Measurements from ENCODE around the gene HSBP1L1. TPM values are rescaled to one million over a fixed set of nuclear protein-coding genes. Genes with fewer than 3 reads are reported as not detected.

HSBP1L1 gene
- total and polyA plus RNA-seq, 2 donors (not counting 3 experiments of a cell fraction or from before 2014, with no cell fraction given), result 5.2 to 7.1 TPM

GRCh38 chr18:79952456-79952995 is 11.9 kb upstream of the HSBP1L1 start:
- H3K9me1 ChIP-seq (replicated peaks; ENCODE audit: control insufficient read depth, extremely low read depth, insufficient read depth, low read length), result no peaks in the 10 kb centered on the region
- no peaks in the 10 kb centered on the region for H3K27me3 ChIP-seq (ENCODE audit: control insufficient read depth in 2 of 2, insufficient read depth in 2 of 2, low read length in 2 of 2)
- POLR2A ChIA-PET, result interaction anchor here (0.6 kb wide), 1 partner anchor 9 kb away, joined by 4 read pairs; no protein-coding TSS in a partner anchor
- peak overlapping the region in 2 of 3 experiments; percentile 21 to 96 for H3K4me3 ChIP-seq (replicated peaks in 1 of 3; ENCODE audit: insufficient read depth in 1 of 3, low read depth in 1 of 3, low read length in 3 of 3)
- H2AFZ ChIP-seq (ENCODE audit: low read depth, low read length), result peak overlapping the region; percentile 93
- H3K36me3 ChIP-seq (ENCODE audit: control insufficient read depth in 2 of 2, extremely low read depth in 1 of 2, insufficient read depth in 2 of 2, low read length in 2 of 2), result no peaks in the 10 kb centered on the region
- dilution Hi-C loops (cut with MboI; ENCODE audit: extremely low pct_ligation_motif_present, low sequenced_read_pairs) (no loop called here), intact Hi-C loops (cut with micrococcal nuclease) (loop anchor here (5.0 to 10.0 kb wide), 2 partner anchors 158 to 275 kb away; partner anchors contain the start of genes CTDP1 and KCNG2)
- CTCF ChIA-PET, result interaction anchor here (1.0 to 1.8 kb wide), 2 partner anchors 9 to 82 kb away, joined by 4 to 6 read pairs; partner anchors contain the start of gene RBFA
- no TSS peak for BruUV-seq (replicated peaks)
- H3K9ac ChIP-seq (replicated peaks; ENCODE audit: extremely low read depth, insufficient read depth, low read length), result peak overlapping the region; percentile 54
- H4K20me1 ChIP-seq (replicated peaks; ENCODE audit: control insufficient read depth, extremely low read depth, insufficient read depth, low read length), result no peaks in the 10 kb centered on the region
- H3K9me3 ChIP-seq (replicated peaks; ENCODE audit: control insufficient read depth, insufficient read depth, low read length), result no peaks in the 10 kb centered on the region
- peaks cover 5% of the 10 kb centered on the region for H3K4me1 ChIP-seq (ENCODE audit: control insufficient read depth, extremely low read depth, insufficient read depth, low read length)
- no peak overlapping the region for H3K27ac ChIP-seq (ENCODE audit: insufficient read depth, low read depth, low read length)
- DNase-seq (ENCODE audit: low read depth, low spot score) (no peak), FAIRE-seq (no peak)
- TF ChIP-seq MYC (IDR thresholded peaks at IDR 0.05; ENCODE audit: low read depth, low read length) (no peak), POLR2AphosphoS5 (IDR thresholded peaks at IDR 0.05; ENCODE audit: insufficient read depth, low read depth, low read length) (no peak), EZH2 (IDR thresholded peaks at IDR 0.05; ENCODE audit: borderline replicate concordance, low read depth, low read length, severe bottlenecking) (no peak)
- peak overlapping the region; percentile 76 for H3K4me2 ChIP-seq (ENCODE audit: insufficient read depth, low read length)
- H3K79me2 ChIP-seq (ENCODE audit: control insufficient read depth, insufficient read depth, low read length), result peaks cover 13% of the 10 kb centered on the region

GRCh38 chr18:79952996-79953559 is 11.4 kb upstream of the HSBP1L1 start:
- dilution Hi-C loops (cut with MboI; ENCODE audit: extremely low pct_ligation_motif_present, low sequenced_read_pairs) (no loop called here), intact Hi-C loops (cut with micrococcal nuclease) (loop anchor here (5.0 to 10.0 kb wide), 2 partner anchors 158 to 276 kb away; partner anchors contain the start of genes CTDP1 and KCNG2)
- no peak for TF ChIP-seq MAX (IDR thresholded peaks at IDR 0.05; ENCODE audit: insufficient read depth, insufficient read length)
- no peak for TF ChIP-seq EZH2 (IDR thresholded peaks at IDR 0.05; ENCODE audit: borderline replicate concordance, low read depth, low read length, severe bottlenecking)
- no peak for TF ChIP-seq GATA2 (IDR thresholded peaks at IDR 0.05; ENCODE audit: insufficient read depth, insufficient read length, low read depth, low read length)
- no peak for TF ChIP-seq CTCF (IDR thresholded peaks at IDR 0.05; ENCODE audit: extremely low read depth in 1 of 2, insufficient read depth in 1 of 2, low read depth in 1 of 2, low read length in 2 of 2)
- no peak for TF ChIP-seq POLR2A (IDR thresholded peaks at IDR 0.05; ENCODE audit: low read depth, low read length)
- TF ChIP-seq JUN (IDR thresholded peaks at IDR 0.05; ENCODE audit: borderline replicate concordance, insufficient read depth, insufficient read length, low read depth), result no peak
- TF ChIP-seq MYC (IDR thresholded peaks at IDR 0.05; ENCODE audit: low read depth, low read length), result no peak
- TF ChIP-seq FOS (IDR thresholded peaks at IDR 0.05; ENCODE audit: borderline replicate concordance, insufficient read depth, low read length), result no peak
- no peak for TF ChIP-seq POLR2AphosphoS5 (IDR thresholded peaks at IDR 0.05; ENCODE audit: insufficient read depth, low read depth, low read length)
- ChIA-PET POLR2A (no interaction called here), CTCF (interaction anchor here (1.0 kb wide), 1 partner anchor 81 kb away, joined by 4 read pairs; the partner anchor contains the start of gene RBFA)
- peaks cover 10% of the 10 kb centered on the region for H3K79me2 ChIP-seq (ENCODE audit: control insufficient read depth, insufficient read depth, low read length)
- H3K9me3 ChIP-seq (replicated peaks; ENCODE audit: control insufficient read depth, insufficient read depth, low read length), result no peaks in the 10 kb centered on the region
- no TSS peak for BruUV-seq (replicated peaks)
- no peak overlapping the region for H3K4me3 ChIP-seq (replicated peaks in 1 of 3; ENCODE audit: insufficient read depth in 1 of 3, low read depth in 1 of 3, low read length in 3 of 3)
- no peak for FAIRE-seq
- H2AFZ ChIP-seq (ENCODE audit: low read depth, low read length), result no peak overlapping the region
- H3K9me1 ChIP-seq (replicated peaks; ENCODE audit: control insufficient read depth, extremely low read depth, insufficient read depth, low read length), result no peaks in the 10 kb centered on the region
- no peak overlapping the region for H3K27ac ChIP-seq (ENCODE audit: insufficient read depth, low read depth, low read length)
- H3K4me2 ChIP-seq (ENCODE audit: insufficient read depth, low read length), result no peak overlapping the region
- no peak for DNase-seq (ENCODE audit: low read depth, low spot score)
- no peak overlapping the region for H3K9ac ChIP-seq (replicated peaks; ENCODE audit: extremely low read depth, insufficient read depth, low read length)
- no peaks in the 10 kb centered on the region for H4K20me1 ChIP-seq (replicated peaks; ENCODE audit: control insufficient read depth, extremely low read depth, insufficient read depth, low read length)
- no peaks in the 10 kb centered on the region for H3K36me3 ChIP-seq (ENCODE audit: control insufficient read depth in 2 of 2, extremely low read depth in 1 of 2, insufficient read depth in 2 of 2, low read length in 2 of 2)
- H3K27me3 ChIP-seq (ENCODE audit: control insufficient read depth in 2 of 2, insufficient read depth in 2 of 2, low read length in 2 of 2), result no peaks in the 10 kb centered on the region
- H3K4me1 ChIP-seq (ENCODE audit: control insufficient read depth, extremely low read depth, insufficient read depth, low read length), result peaks cover 5% of the 10 kb centered on the region
